Spleen (tissue), 7 donors: ENCODE results near the gene PIK3C2G.

ENCODE experiments used
- CTCF ChIP-seq, 11 experiments: fragments of 200-600 bp in 7 of 11; fragments of 450-650 bp in 4 of 11; sonication (generic) in 4 of 11; IDR thresholded peaks in 8 of 11; conservative IDR thresholded peaks in 3 of 11; 1 replicate in 7 of 11; 2 replicates in 4 of 11; pipeline versions ENCODE4 v1.4.0 to v1.8.0; 2016 to 2021; ENCODE audit warnings: antibody characterized with exemption in 11 of 11, inconsistent platforms in 4 of 11, mild to moderate bottlenecking in 1 of 11
- POLR2A ChIP-seq, 3 donors: fragments of 450-650 bp; IDR thresholded peaks; one replicate each; pipeline ENCODE4 v1.5.1; 2017; ENCODE audit warnings: antibody characterized with exemption in 3 of 3, mild to moderate bottlenecking in 1 of 3
- POLR2AphosphoS5 ChIP-seq, 3 donors: sonication (generic); formaldehyde crosslinking; IDR thresholded peaks; one replicate each; pipeline ENCODE4 v1.5.1; 2017; ENCODE audit warnings: antibody characterized with exemption in 3 of 3
- donor health status: DM: no; HTN: no; CAD: no; lungs with moderate emphysema.
- donor health status: DM: no; HTN: no; CAD: no.
- donor health status: DM: no; HTN: no; CAD: no.

GRCh38 chr12:18595412-18595811 lies 334.1 kb downstream of the PIK3C2G start:
- TF ChIP-seq CTCF (IDR thresholded peaks at IDR 0.05 in 8 of 11, conservative IDR thresholded peaks at IDR 0.05 in 3 of 11) = no peak
- no peak for TF ChIP-seq POLR2AphosphoS5 (IDR thresholded peaks at IDR 0.05)
- TF ChIP-seq POLR2A (IDR thresholded peaks at IDR 0.05) = no peak
